Type B pancreatic cell (in vitro differentiated cells): ENCODE results near the gene RAI14. TPM values are rescaled to one million over a fixed set of nuclear protein-coding genes. Genes with fewer than 3 reads are reported as not detected.

Experiments
- DNase-seq: peaks from one replicate; pipeline ENCODE4 v3.0.0; 2021; ENCODE audit warnings: mixed read lengths; ENCODE audit not compliant: unreplicated experiment; ENCODE audit errors: extremely low spot score
- H3K27ac Mint-ChIP-seq: 2 replicates; pipeline ENCODE4 v1.8.0; 2021; ENCODE audit warnings: mild to moderate bottlenecking, mixed read lengths
- H3K27me3 Mint-ChIP-seq: 2 replicates; pipeline ENCODE4 v1.8.0; 2021; ENCODE audit warnings: mixed read lengths
- H3K36me3 Mint-ChIP-seq: 2 replicates; pipeline ENCODE4 v1.8.0; 2021; ENCODE audit warnings: mixed read lengths
- H3K4me1 Mint-ChIP-seq: one replicate; pipeline ENCODE4 v1.8.0; 2021; ENCODE audit warnings: mixed read lengths; ENCODE audit not compliant: unreplicated experiment
- H3K4me3 Mint-ChIP-seq: 2 replicates; pipeline ENCODE4 v1.8.0; 2021; ENCODE audit warnings: mild to moderate bottlenecking, mixed read lengths
- H3K9me3 Mint-ChIP-seq: 2 replicates; pipeline ENCODE4 v1.8.0; 2021; ENCODE audit warnings: mixed read lengths
- CTCF ChIP-seq: fragments of 200-600 bp; sonication (generic); conservative IDR thresholded peaks from 2 replicates; pipeline ENCODE4 v1.5.0; 2021; ENCODE audit warnings: antibody characterized with exemption, mild to moderate bottlenecking
- total RNA-seq: library from RNA; stranded (reverse); gene quantifications from 2 replicates; pipeline ENCODE4 v1.2.1, GENCODE V29; 2021; ENCODE audit warnings: low replicate concordance

Gene RAI14
- total RNA-seq, 1 donor from 2014 or later, result 102 TPM

- DNase-seq, result no peak
- H3K27ac Mint-ChIP-seq, result peak overlapping the region; percentile 70
- H3K4me1 Mint-ChIP-seq, result peaks cover 7% of the 10 kb centered on the region
These were observed 178.1 kb downstream of the RAI14 start for GRCh38 chr5:34833976-34834793.

DNA sequence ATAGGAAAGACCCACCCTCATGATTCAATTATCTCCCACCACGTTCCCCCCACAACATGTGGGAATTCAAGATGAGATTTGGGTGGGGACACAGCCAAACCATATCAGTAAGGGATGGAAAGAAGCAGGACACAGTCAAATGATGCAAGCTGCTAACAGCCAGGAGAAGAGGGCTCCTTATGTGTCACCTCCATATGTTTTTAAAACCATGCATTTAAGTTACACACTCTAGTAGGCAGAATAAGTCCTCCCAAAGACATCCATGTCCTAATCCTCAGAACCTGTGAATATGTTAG lies 178.6 kb downstream of the RAI14 start:
- peaks cover 7% of the 10 kb centered on the region for H3K9me3 Mint-ChIP-seq
- DNase-seq, result no peak
- H3K36me3 Mint-ChIP-seq, result peaks cover 7% of the 10 kb centered on the region
- no peak overlapping the region for H3K4me3 Mint-ChIP-seq
- H3K4me1 Mint-ChIP-seq, result peaks cover 11% of the 10 kb centered on the region
- H3K27me3 Mint-ChIP-seq, result no peaks in the 10 kb centered on the region
- no peak for TF ChIP-seq CTCF
- peak overlapping the region; percentile 70 for H3K27ac Mint-ChIP-seq

More at GRCh38 chr5:34833976-34834793, 178.1 kb downstream of the RAI14 start:
- H3K4me3 Mint-ChIP-seq, result peak overlapping the region; percentile 51
- H3K9me3 Mint-ChIP-seq, result peaks cover 7% of the 10 kb centered on the region
- H3K27me3 Mint-ChIP-seq, result no peaks in the 10 kb centered on the region
- peaks cover 7% of the 10 kb centered on the region for H3K36me3 Mint-ChIP-seq
- no peak for TF ChIP-seq CTCF

GRCh38 chr5:34835664-34836063 lies 179.5 kb downstream of the RAI14 start:
- Mint-ChIP-seq H3K9me3 (peaks cover 7% of the 10 kb centered on the region), H3K27ac (no peak overlapping the region), H3K4me1 (peaks cover 11% of the 10 kb centered on the region), H3K4me3 (no peak overlapping the region), H3K36me3 (peaks cover 7% of the 10 kb centered on the region), H3K27me3 (no peaks in the 10 kb centered on the region)
- TF ChIP-seq CTCF, result no peak
- no peak for DNase-seq

GRCh38 chr5:34838785-34839714 lies 182.9 kb downstream of the RAI14 start, which contains the start of gene TTC23L:
Gene TTC23L, plus strand, starts transcription at chr5:34839164. Its CDS starts 1,508 bp downstream, at chr5:34840672.
- DNase-seq, result peak; percentile 86
- H3K9me3 Mint-ChIP-seq, result peaks cover 5% of the 10 kb centered on the region
- H3K36me3 Mint-ChIP-seq, result peaks cover 5% of the 10 kb centered on the region
- no peaks in the 10 kb centered on the region for H3K27me3 Mint-ChIP-seq
- H3K4me3 Mint-ChIP-seq, result peak within 1 kb of the TSS; percentile 94
- TF ChIP-seq CTCF, result no peak
- H3K4me1 Mint-ChIP-seq, result peaks cover 11% of the 10 kb centered on the region
- peak within 1 kb of the TSS; percentile 90 for H3K27ac Mint-ChIP-seq

DNA sequence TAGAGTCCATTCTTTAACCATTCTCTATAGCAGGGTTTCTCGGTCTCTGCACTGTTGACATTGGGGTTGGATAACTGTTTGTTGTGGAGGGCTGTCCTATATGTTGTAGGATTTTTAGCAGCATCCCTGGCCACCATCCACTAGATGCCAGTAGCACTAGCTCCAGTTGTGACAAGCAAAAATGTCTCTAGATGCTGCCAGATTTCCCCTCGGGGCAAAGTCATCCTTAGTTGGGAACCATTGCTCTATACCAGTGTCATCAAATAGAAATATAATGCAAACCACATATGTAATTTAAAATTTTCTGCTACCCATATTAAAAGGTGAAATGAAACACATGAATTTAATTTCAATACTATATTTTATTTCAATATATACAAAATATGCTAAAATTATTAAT lies 185.7 kb downstream of the RAI14 start:
- H3K27ac Mint-ChIP-seq, result no peak overlapping the region
- peak overlapping the region; percentile 34 for H3K4me3 Mint-ChIP-seq
- H3K4me1 Mint-ChIP-seq, result peaks cover 7% of the 10 kb centered on the region
- DNase-seq, result no peak
- no peaks in the 10 kb centered on the region for H3K9me3 Mint-ChIP-seq
- no peaks in the 10 kb centered on the region for H3K36me3 Mint-ChIP-seq
- no peaks in the 10 kb centered on the region for H3K27me3 Mint-ChIP-seq
- no peak for TF ChIP-seq CTCF
